ENCODE data around the gene SLC25A19.
"Not testable (repeated sequence)": the region's sequence is repeated elsewhere in the genome, so short reads cannot be mapped to it uniquely, and the experiment has no call there.

DNA sequence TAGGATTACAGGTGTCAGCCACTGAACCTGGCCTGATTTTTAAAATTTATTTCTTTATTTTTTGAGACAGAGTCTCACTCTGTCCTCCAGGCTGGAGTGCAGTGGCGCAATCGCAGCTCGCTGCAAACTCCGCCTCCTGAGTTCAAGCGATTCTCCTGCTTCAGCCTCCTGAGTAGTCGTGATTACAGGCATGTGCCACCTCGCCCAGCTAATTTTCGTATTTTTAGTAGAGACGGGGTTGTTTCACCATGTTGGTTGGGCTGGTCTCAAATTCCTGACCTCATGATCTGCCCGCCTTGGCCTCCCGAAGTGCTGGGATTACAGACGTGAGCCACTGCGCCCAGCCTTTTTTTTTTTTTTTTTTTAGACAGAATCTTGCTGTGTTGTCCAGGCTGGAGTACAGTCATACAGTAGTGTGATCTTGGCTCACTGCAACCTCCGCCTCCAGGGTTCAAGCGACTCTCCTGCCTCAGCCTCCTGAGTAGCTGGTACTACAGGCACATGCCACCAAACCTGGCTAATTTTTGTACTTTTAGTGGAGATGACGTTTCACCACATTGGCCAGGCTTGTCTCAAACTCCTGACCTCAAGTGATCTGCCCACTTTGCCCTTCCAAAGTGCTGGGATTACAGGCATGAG, 3.7 kb upstream of the SLC25A19 start:
- not testable (repeated sequence) for TF ChIP-seq EZH2phosphoT487 (IDR thresholded peaks at IDR 0.05; ENCODE audit: unreplicated experiment); POLR2AphosphoS5 (IDR thresholded peaks at IDR 0.05; ENCODE audit: low read depth); CTCF (conservative IDR thresholded peaks at IDR 0.05; ENCODE audit: low read depth in 2 of 2); EZH2 (IDR thresholded peaks at IDR 0.05; ENCODE audit: low read depth, unreplicated experiment); REST (IDR thresholded peaks at IDR 0.05; ENCODE audit: unreplicated experiment); ZNF331 (CRISPR knock-in tag; IDR thresholded peaks at IDR 0.05; ENCODE audit: low read depth); JUNB (IDR thresholded peaks at IDR 0.05; ENCODE audit: unreplicated experiment); CREB1 (CRISPR knock-in tag; IDR thresholded peaks at IDR 0.05; ENCODE audit: low read depth); ZNF114 (CRISPR knock-in tag; IDR thresholded peaks at IDR 0.05); NANOG (IDR thresholded peaks at IDR 0.05; ENCODE audit: borderline replicate concordance); STAT1 (IDR thresholded peaks at IDR 0.05; ENCODE audit: unreplicated experiment)
- TF ChIP-seq, protein P1, sequence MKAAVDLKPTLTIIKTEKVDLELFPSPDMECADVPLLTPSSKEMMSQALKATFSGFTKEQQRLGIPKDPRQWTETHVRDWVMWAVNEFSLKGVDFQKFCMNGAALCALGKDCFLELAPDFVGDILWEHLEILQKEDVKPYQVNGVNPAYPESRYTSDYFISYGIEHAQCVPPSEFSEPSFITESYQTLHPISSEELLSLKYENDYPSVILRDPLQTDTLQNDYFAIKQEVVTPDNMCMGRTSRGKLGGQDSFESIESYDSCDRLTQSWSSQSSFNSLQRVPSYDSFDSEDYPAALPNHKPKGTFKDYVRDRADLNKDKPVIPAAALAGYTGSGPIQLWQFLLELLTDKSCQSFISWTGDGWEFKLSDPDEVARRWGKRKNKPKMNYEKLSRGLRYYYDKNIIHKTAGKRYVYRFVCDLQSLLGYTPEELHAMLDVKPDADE (IDR thresholded peaks at IDR 0.05) = not testable (repeated sequence)
- TF ChIP-seq, protein P2, sequence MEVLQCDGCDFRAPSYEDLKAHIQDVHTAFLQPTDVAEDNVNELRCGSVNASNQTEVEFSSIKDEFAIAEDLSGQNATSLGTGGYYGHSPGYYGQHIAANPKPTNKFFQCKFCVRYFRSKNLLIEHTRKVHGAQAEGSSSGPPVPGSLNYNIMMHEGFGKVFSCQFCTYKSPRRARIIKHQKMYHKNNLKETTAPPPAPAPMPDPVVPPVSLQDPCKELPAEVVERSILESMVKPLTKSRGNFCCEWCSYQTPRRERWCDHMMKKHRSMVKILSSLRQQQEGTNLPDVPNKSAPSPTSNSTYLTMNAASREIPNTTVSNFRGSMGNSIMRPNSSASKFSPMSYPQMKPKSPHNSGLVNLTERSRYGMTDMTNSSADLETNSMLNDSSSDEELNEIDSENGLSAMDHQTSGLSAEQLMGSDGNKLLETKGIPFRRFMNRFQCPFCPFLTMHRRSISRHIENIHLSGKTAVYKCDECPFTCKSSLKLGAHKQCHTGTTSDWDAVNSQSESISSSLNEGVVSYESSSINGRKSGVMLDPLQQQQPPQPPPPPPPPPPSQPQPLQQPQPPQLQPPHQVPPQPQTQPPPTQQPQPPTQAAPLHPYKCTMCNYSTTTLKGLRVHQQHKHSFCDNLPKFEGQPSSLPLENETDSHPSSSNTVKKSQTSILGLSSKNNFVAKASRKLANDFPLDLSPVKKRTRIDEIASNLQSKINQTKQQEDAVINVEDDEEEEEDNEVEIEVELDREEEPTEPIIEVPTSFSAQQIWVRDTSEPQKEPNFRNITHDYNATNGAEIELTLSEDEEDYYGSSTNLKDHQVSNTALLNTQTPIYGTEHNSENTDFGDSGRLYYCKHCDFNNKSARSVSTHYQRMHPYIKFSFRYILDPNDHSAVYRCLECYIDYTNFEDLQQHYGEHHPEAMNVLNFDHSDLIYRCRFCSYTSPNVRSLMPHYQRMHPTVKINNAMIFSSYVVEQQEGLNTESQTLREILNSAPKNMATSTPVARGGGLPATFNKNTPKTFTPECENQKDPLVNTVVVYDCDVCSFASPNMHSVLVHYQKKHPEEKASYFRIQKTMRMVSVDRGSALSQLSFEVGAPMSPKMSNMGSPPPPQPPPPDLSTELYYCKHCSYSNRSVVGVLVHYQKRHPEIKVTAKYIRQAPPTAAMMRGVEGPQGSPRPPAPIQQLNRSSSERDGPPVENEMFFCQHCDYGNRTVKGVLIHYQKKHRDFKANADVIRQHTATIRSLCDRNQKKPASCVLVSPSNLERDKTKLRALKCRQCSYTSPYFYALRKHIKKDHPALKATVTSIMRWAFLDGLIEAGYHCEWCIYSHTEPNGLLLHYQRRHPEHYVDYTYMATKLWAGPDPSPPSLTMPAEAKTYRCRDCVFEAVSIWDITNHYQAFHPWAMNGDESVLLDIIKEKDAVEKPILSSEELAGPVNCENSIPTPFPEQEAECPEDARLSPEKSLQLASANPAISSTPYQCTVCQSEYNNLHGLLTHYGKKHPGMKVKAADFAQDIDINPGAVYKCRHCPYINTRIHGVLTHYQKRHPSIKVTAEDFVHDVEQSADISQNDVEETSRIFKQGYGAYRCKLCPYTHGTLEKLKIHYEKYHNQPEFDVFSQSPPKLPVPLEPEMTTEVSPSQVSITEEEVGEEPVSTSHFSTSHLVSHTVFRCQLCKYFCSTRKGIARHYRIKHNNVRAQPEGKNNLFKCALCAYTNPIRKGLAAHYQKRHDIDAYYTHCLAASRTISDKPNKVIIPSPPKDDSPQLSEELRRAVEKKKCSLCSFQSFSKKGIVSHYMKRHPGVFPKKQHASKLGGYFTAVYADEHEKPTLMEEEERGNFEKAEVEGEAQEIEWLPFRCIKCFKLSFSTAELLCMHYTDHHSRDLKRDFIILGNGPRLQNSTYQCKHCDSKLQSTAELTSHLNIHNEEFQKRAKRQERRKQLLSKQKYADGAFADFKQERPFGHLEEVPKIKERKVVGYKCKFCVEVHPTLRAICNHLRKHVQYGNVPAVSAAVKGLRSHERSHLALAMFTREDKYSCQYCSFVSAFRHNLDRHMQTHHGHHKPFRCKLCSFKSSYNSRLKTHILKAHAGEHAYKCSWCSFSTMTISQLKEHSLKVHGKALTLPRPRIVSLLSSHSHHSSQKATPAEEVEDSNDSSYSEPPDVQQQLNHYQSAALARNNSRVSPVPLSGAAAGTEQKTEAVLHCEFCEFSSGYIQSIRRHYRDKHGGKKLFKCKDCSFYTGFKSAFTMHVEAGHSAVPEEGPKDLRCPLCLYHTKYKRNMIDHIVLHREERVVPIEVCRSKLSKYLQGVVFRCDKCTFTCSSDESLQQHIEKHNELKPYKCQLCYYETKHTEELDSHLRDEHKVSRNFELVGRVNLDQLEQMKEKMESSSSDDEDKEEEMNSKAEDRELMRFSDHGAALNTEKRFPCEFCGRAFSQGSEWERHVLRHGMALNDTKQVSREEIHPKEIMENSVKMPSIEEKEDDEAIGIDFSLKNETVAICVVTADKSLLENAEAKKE (CRISPR knock-in tag; IDR thresholded peaks at IDR 0.05) = not testable (repeated sequence)

Data from GM23338 (cell line).